Omental fat pad (tissue), 4 donors: ENCODE data around the gene RAET1L. TPM values are rescaled to one million over a fixed set of nuclear protein-coding genes. Genes with fewer than 3 reads are reported as not detected.
"Not testable (repeated sequence)": the region's sequence is repeated elsewhere in the genome, so short reads cannot be mapped to it uniquely, and the experiment has no call there.

ENCODE experiments used
- ATAC-seq: fragments of 150-250 bp; one replicate; pipeline ENCODE4 v1.9.1; 2016; ENCODE audit warnings: mild to moderate bottlenecking, moderate library complexity; ENCODE audit not compliant: low FRiP score
- DNase-seq: peaks from one replicate; pipeline ENCODE4 v3.0.0-alpha.2; 2019; ENCODE audit warnings: low spot score
- CTCF ChIP-seq, 3 donors: fragments of 450-650 bp; IDR thresholded peaks; one replicate each; pipeline ENCODE4 v1.5.1; 2016 to 2017; ENCODE audit warnings: antibody characterized with exemption in 3 of 3, mild to moderate bottlenecking in 3 of 3, moderate library complexity in 2 of 3
- total RNA-seq, 4 donors: library from RNA; depleted of rRNA; stranded (reverse); fragments of >200 nt; gene quantifications; one replicate each; pipeline ENCODE4 v1.1.0, GENCODE V29; 2016

RAET1L gene
- total RNA-seq, 4 donors from 2014 or later = not detected

- DNase-seq (peak; percentile 58), ATAC-seq (peak; percentile 98)
- no peak for TF ChIP-seq CTCF (IDR thresholded peaks at IDR 0.05)
Observed at GRCh38 chr6:150068720-150069648, 43.7 kb upstream of the RAET1L start, which contains the start of gene ULBP3. TSS of gene ULBP3 (minus strand) at chr6:150069121. CDS start at chr6:150069066, 55 bp downstream.

DNA sequence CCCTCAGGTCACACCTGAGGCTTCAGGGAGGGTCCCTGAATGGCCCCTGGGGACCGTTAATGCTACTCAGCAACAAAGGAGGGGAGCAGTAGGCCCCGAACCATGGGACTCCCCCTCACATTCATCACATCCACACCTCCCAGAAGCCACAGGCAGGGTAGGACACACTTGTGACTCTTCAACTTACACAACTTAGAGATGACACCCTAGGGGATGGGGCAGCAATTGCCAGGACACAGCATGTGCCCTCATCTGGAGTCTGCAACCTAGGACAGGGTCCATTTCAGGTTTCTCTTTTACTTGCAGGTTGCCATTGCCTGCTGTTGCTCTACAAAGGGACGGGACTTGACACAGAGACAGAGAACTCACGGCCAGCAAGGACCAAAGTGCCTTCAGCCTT is 42.8 kb upstream of the RAET1L start:
- no peak for ATAC-seq
- TF ChIP-seq CTCF (IDR thresholded peaks at IDR 0.05) = no peak
- no peak for DNase-seq

DNA sequence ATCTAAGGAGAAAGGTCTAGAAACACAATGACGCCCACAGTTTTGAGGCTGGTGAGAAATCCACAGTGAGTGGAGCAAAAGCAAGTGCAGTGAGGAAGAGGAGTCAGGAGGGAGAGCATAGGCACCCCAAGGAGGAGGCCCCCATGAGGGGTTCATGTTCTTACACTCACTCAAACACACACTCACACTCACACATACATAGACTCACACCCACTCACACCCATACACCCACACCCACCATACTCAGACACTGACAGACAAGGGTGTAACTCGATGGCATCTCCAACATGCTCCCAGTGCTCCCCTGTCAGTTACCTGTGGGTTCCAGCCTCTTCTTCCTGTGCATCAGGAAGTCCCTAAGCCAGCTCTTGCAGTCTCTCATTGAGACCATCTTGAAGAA is 39.8 kb upstream of the RAET1L start:
- no peak for ATAC-seq
- TF ChIP-seq CTCF (IDR thresholded peaks at IDR 0.05) = no peak
- DNase-seq = no peak

- DNase-seq = no peak
- peak; percentile 31 for ATAC-seq
- no peak for TF ChIP-seq CTCF (IDR thresholded peaks at IDR 0.05)
Observed at GRCh38 chr6:150063640-150064039, 38.3 kb upstream of the RAET1L start.

- ATAC-seq, DNase-seq: not testable (repeated sequence)
Observed at GRCh38 chr6:150059973-150060372, 34.6 kb upstream of the RAET1L start.

GRCh38 chr6:150058986-150059385 is 33.7 kb upstream of the RAET1L start:
- TF ChIP-seq CTCF (IDR thresholded peaks at IDR 0.05) = no peak
- DNase-seq (no peak), ATAC-seq (no peak)

DNA sequence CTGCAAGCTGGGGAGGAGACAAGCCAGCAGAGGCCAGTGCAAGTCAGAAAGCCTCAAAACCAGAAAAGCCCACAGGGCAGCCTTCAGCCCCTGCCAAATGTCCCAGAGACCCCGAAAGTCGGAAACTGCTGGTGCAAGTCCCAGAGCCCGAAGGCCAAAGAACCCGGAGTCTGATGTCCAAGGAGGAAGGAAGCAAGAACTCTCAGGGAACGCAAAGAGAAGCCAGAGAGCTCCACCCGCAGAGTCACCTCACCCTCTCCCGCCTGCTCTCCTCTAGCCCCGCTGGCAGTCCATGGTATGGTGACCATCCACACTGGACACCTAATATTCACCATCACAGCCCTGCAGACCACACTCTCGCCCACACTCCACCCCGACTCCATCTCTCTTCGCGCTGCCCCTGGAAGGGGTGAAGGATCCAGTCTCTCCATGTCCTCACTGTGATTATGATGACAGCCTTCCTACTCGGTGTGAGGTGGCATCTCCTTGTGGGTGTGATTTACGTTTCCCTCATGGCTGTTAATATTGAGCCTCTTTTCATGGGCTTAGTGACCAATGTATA is 33.0 kb upstream of the RAET1L start:
- no peak for TF ChIP-seq CTCF (IDR thresholded peaks at IDR 0.05)
- DNase-seq (no peak), ATAC-seq (no peak)
